Activated CD8-positive, alpha-beta T cell treated with anti-CD3 and anti-CD28 coated beads for 36 hours (primary cell): ENCODE measurements around the gene HEPACAM. TPM values are rescaled to one million over a fixed set of nuclear protein-coding genes. Genes with fewer than 3 reads are reported as not detected.

ENCODE experiments used
- ATAC-seq: fragments of 200-7000 bp; cut with Tn5 transposase; one replicate; pipeline ENCODE4 v1.10.0; 2021; ENCODE audit warnings: mild to moderate bottlenecking, moderate library complexity
- CTCF ChIA-PET: fragments of 350-600 bp; sonication (Branson Sonifier 250); formaldehyde crosslinking; loops from one replicate; lab custom pipeline; 2021; ENCODE audit warnings: antibody characterized with exemption; lab: Charles Lee
- POLR2A ChIA-PET: fragments of 350-600 bp; sonication (Branson Sonifier 250); formaldehyde crosslinking; loops from one replicate; lab custom pipeline; 2021; ENCODE audit warnings: antibody characterized with exemption; lab: Charles Lee
- DNase-seq: peaks from one replicate; pipeline ENCODE4 v3.0.0-alpha.2; 2020
- H3K27ac Mint-ChIP-seq: one replicate; pipeline ENCODE4 v1.8.0; 2021; ENCODE audit warnings: mild to moderate bottlenecking, mixed read lengths
- H3K27me3 Mint-ChIP-seq: one replicate; pipeline ENCODE4 v1.8.0; 2021; ENCODE audit warnings: mixed read lengths
- H3K36me3 Mint-ChIP-seq: one replicate; pipeline ENCODE4 v1.8.0; 2021; ENCODE audit warnings: low read depth, mixed read lengths
- H3K4me1 Mint-ChIP-seq: one replicate; pipeline ENCODE4 v1.8.0; 2021; ENCODE audit warnings: low read depth, mixed read lengths
- H3K4me3 Mint-ChIP-seq: one replicate; pipeline ENCODE4 v1.8.0; 2021; ENCODE audit warnings: mild to moderate bottlenecking, moderate library complexity, mixed read lengths
- H3K9me3 Mint-ChIP-seq: one replicate; pipeline ENCODE4 v1.8.0; 2021; ENCODE audit warnings: mixed read lengths
- CTCF ChIP-seq: fragments of 200-600 bp; IDR thresholded peaks from one replicate; pipeline ENCODE4 v1.8.0; 2022; ENCODE audit warnings: antibody characterized with exemption, mild to moderate bottlenecking
- intact Hi-C: fragments of 100-400 bp; cut with micrococcal nuclease; formaldehyde crosslinking; loops from one replicate; pipeline ENCODE4 v1.10.0; 2022
- total RNA-seq, 2 experiments: library from RNA; stranded (reverse); gene quantifications; one replicate each; pipeline ENCODE4 v1.2.3, GENCODE V29; 2021

HEPACAM gene
- total RNA-seq, 2 experiments from 2014 or later, result 0.11 TPM; not detected in 1

GRCh38 chr11:124896821-124897391 is 38.9 kb downstream of the HEPACAM start:
- no peak for TF ChIP-seq CTCF
- ChIA-PET CTCF (no interaction called here), POLR2A (no interaction called here)
- Mint-ChIP-seq H3K27me3 (peaks cover 8% of the 10 kb centered on the region), H3K36me3 (no peaks in the 10 kb centered on the region), H3K4me1 (peaks cover 2% of the 10 kb centered on the region), H3K27ac (no peak overlapping the region), H3K9me3 (no peaks in the 10 kb centered on the region), H3K4me3 (no peak overlapping the region)
- DNase-seq, result no peak
- ATAC-seq, result no peak
- intact Hi-C loops, result no loop called here

- DNase-seq (no peak), ATAC-seq (no peak)
- CTCF ChIA-PET, result no interaction called here
- Mint-ChIP-seq H3K36me3 (no peaks in the 10 kb centered on the region), H3K4me1 (peaks cover 2% of the 10 kb centered on the region), H3K27ac (no peak overlapping the region), H3K27me3 (peaks cover 4% of the 10 kb centered on the region), H3K4me3 (no peak overlapping the region), H3K9me3 (no peaks in the 10 kb centered on the region)
- TF ChIP-seq CTCF, result no peak
- POLR2A ChIA-PET, result interaction anchor here (1.0 kb wide), 1 partner anchor 15 kb away, joined by 3 read pairs; no protein-coding TSS in a partner anchor
- intact Hi-C loops, result no loop called here
Observed at GRCh38 chr11:124896071-124896750, 39.6 kb downstream of the HEPACAM start.

- intact Hi-C loops, result no loop called here
- Mint-ChIP-seq H3K36me3 (no peaks in the 10 kb centered on the region), H3K27me3 (peaks cover 4% of the 10 kb centered on the region), H3K4me1 (peaks cover 2% of the 10 kb centered on the region), H3K27ac (no peak overlapping the region), H3K4me3 (no peak overlapping the region), H3K9me3 (no peaks in the 10 kb centered on the region)
- ChIA-PET POLR2A (interaction anchor here (1.0 kb wide), 1 partner anchor 16 kb away, joined by 3 read pairs; no protein-coding TSS in a partner anchor), CTCF (no interaction called here)
- DNase-seq (no peak), ATAC-seq (no peak)
- TF ChIP-seq CTCF, result no peak
Observed at GRCh38 chr11:124895471-124895971, 40.3 kb downstream of the HEPACAM start.

- H3K36me3 Mint-ChIP-seq, result no peaks in the 10 kb centered on the region
- intact Hi-C loops, result no loop called here
- H3K4me3 Mint-ChIP-seq, result no peak overlapping the region
- H3K27ac Mint-ChIP-seq, result no peak overlapping the region
- H3K4me1 Mint-ChIP-seq, result peaks cover 2% of the 10 kb centered on the region
- H3K27me3 Mint-ChIP-seq, result peaks cover 3% of the 10 kb centered on the region
- H3K9me3 Mint-ChIP-seq, result no peaks in the 10 kb centered on the region
- no peak for TF ChIP-seq CTCF
- no peak for ATAC-seq
- ChIA-PET CTCF (no interaction called here), POLR2A (interaction anchor here (1.0 kb wide), 1 partner anchor 17 kb away, joined by 3 read pairs; no protein-coding TSS in a partner anchor)
- no peak for DNase-seq
Observed at GRCh38 chr11:124894606-124895430, 41.0 kb downstream of the HEPACAM start.
